Measurements from ENCODE around the gene ETF1. TPM values are rescaled to one million over a fixed set of nuclear protein-coding genes. Genes with fewer than 3 reads are reported as not detected.

ETF1 gene
- total and polyA plus RNA-seq, 9 of the 15 experiments (the other 6 are each of a cell fraction or from before 2014, with no cell fraction given): 53.7 to 209 (median 164) TPM

GRCh38 chr5:138468966-138469539 is 74.0 kb downstream of the ETF1 start (continued):
- TF ChIP-seq EP400 (IDR thresholded peaks at IDR 0.05) (peak; percentile 29; the same call in 1 of the 2 replicates), ETS1 (conservative IDR thresholded peaks at IDR 0.05; ENCODE audit: control insufficient read depth, low read depth, low read length) (peak; percentile 61; the same call in 1 of the 2 replicates), NUFIP1 (IDR thresholded peaks at IDR 0.05; ENCODE audit: partially characterized antibody) (peak; percentile 14), MCM7 (IDR thresholded peaks at IDR 0.05) (no peak), RAD21 (CRISPR knock-in tag; conservative IDR thresholded peaks at IDR 0.05 in 1 of 2, IDR thresholded peaks at IDR 0.05 in 1 of 2) (no peak), SMARCB1 (IDR thresholded peaks at IDR 0.05; ENCODE audit: insufficient read length, low read depth) (no peak), SIX5 (IDR thresholded peaks at IDR 0.05; ENCODE audit: borderline replicate concordance in 1 of 2, insufficient read depth in 1 of 2, low read depth in 1 of 2, low read length in 2 of 2) (no peak)

- BruUV-seq (replicated peaks): no TSS peak
- no peak overlapping the region for H2AFZ ChIP-seq (ENCODE audit: low read depth, low read length)
- intact Hi-C loops (cut with micrococcal nuclease): no loop called here
- DNase-seq (ENCODE audit: extremely low read depth in 1 of 4, low spot score in 3 of 4) (no peak), ATAC-seq (no peak), FAIRE-seq (no peak)
- peak overlapping the region; percentile 90 for H3K4me3 ChIP-seq
- peak overlapping the region; percentile 86 for H3K4me2 ChIP-seq (ENCODE audit: insufficient read depth, low read length)
- ChIA-PET POLR2A (interaction anchor here (0.7 to 1.7 kb wide), 6 partner anchors 13 to 76 kb away, joined by 3 to 10 read pairs (median 3); no protein-coding TSS in a partner anchor), CTCF (ENCODE audit: low intra/inter-chr PET ratio) (no interaction called here)
- in situ Hi-C loops (cut with MboI): no loop called here
- peaks cover 33% of the 10 kb centered on the region for H3K79me2 ChIP-seq (ENCODE audit: control insufficient read depth, insufficient read depth, low read length)
- no peaks in the 10 kb centered on the region for H3K9me3 ChIP-seq (replicated peaks; ENCODE audit: control insufficient read depth, insufficient read depth, low read depth, low read length)
- no peak overlapping the region for H3K27ac ChIP-seq (ENCODE audit: extremely low read depth, low read depth, low read length)
- H3K4me1 ChIP-seq (replicated peaks in 1 of 2; ENCODE audit: control insufficient read depth in 2 of 2, insufficient read depth in 2 of 2, low read length in 2 of 2): peaks cover 20 to 42% of the 10 kb centered on the region in 2 experiments
- WGBS (ENCODE audit: insufficient coverage, low coverage, missing lambda C conversion rate): 51% methylated on average over 7 of the region's 7 CpGs
- H3K36me3 ChIP-seq (ENCODE audit: control insufficient read depth, insufficient read depth, low read length): peaks cover 30% of the 10 kb centered on the region
- H4K20me1 ChIP-seq (replicated peaks; ENCODE audit: control insufficient read depth, insufficient read depth, low read length): peaks cover 29% of the 10 kb centered on the region
- H3K9ac ChIP-seq (ENCODE audit: insufficient read depth in 1 of 2, low read depth in 2 of 2, low read length in 2 of 2): peak overlapping the region in 1 of 2 experiments; percentile 95; a peak in 1 of 4 replicates
- H3K9me1 ChIP-seq (ENCODE audit: control insufficient read depth, insufficient read depth, low read length): peaks cover 22% of the 10 kb centered on the region
- no peaks in the 10 kb centered on the region for H3K27me3 ChIP-seq (ENCODE audit: control insufficient read depth in 2 of 2, insufficient read depth in 2 of 2, low read length in 2 of 2)
- no peak for TF ChIP-seq TSC22D4 (tag; IDR thresholded peaks at IDR 0.05)
- no peak for TF ChIP-seq ZFP30 (CRISPR knock-in tag; IDR thresholded peaks at IDR 0.05; ENCODE audit: borderline replicate concordance)
- no peak for TF ChIP-seq NRF1 (conservative IDR thresholded peaks at IDR 0.05 in 1 of 2, IDR thresholded peaks at IDR 0.05 in 1 of 2)
- TF ChIP-seq AFF4 (CRISPR knock-in tag; IDR thresholded peaks at IDR 0.05): peak; percentile 19; the same call in 1 of the 2 replicates
- TF ChIP-seq POLR2A (conservative IDR thresholded peaks at IDR 0.05): peak; percentile 94
These were observed 74.7 kb downstream of the ETF1 start for GRCh38 chr5:138468133-138468965.
